NCI-H1694 (cell line): ENCODE measurements around the gene GRAP.

Experiments
- DNase-seq: peaks from one replicate; lab custom pipeline; 2025; lab: John Stamatoyannopoulos, UW

Gene GRAP

GRCh38 chr17:19018600-19018950, 28.2 kb downstream of the GRAP start:
- no peak for DNase-seq

- DNase-seq, result no peak
Measured at GRCh38 chr17:19017804-19018599, 28.8 kb downstream of the GRAP start.

DNA sequence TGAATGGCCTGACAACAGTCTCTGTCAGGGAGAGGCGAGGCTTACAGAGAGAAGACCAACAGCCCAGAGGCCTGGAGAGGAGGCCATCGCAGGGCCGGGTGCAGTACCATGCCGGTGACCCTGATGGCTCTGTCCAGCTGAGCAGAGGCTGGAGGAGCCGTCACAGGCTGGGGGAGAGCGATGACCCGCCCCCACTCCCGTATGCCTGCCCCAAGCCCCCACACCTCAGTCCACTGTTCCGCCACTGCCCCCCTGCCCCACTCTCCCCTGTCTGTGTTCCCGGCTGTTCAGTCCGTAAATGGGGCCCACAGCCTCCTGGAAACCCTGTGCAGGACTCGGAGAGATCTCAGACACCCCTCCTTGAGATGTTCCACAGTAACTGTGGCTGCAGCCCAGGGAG, 29.4 kb downstream of the GRAP start:
- no peak for DNase-seq

DNA sequence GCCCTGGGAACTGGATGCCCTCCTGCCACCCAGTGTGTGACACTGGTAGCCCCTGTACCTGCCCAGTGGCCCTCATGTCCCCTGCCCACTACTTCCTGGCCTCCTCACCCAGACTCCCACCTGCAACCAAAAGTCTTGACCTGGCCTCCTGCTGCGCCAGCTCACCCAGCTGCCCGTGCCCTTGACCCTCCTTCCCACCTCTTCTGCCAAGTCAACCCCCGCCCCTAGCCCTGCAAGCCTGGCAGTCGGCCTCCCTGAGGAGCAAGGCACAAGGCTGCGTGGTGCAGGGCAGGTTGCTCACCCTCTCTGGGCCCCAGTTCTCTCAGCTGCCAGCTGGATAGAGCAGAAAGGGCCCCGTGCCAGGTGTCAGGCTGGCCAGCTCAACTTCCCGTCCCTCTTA, 29.9 kb downstream of the GRAP start:
- no peak for DNase-seq

- DNase-seq, result peak; percentile 60
Measured at GRCh38 chr17:19016297-19016696, 30.5 kb downstream of the GRAP start.

GRCh38 chr17:19015428-19015827, 31.3 kb downstream of the GRAP start:
- no peak for DNase-seq

- DNase-seq, result no peak
Measured at GRCh38 chr17:19014628-19015215, 32.0 kb downstream of the GRAP start.

- no peak for DNase-seq
Measured at GRCh38 chr17:19013806-19014627, 32.7 kb downstream of the GRAP start.

DNA sequence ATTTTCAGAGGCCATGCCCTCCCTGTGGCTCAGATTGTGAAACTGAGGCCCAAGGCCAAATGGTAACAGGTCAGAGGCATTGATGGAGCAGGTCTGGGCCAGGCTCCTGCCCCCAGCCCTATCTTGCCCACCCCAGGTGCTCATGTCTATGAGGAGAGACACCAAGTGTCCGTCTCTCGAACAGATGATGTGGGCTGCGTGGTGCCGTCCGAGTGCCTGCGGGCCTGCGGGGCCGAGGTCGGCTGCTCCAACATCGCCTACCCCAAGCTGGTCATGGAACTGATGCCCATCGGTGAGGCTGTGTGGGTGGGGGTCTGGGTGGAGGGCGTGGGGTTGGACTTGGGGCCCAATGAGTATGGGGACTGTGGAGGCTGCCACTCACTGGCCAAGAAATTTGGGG, 33.5 kb downstream of the GRAP start:
- no peak for DNase-seq

DNA sequence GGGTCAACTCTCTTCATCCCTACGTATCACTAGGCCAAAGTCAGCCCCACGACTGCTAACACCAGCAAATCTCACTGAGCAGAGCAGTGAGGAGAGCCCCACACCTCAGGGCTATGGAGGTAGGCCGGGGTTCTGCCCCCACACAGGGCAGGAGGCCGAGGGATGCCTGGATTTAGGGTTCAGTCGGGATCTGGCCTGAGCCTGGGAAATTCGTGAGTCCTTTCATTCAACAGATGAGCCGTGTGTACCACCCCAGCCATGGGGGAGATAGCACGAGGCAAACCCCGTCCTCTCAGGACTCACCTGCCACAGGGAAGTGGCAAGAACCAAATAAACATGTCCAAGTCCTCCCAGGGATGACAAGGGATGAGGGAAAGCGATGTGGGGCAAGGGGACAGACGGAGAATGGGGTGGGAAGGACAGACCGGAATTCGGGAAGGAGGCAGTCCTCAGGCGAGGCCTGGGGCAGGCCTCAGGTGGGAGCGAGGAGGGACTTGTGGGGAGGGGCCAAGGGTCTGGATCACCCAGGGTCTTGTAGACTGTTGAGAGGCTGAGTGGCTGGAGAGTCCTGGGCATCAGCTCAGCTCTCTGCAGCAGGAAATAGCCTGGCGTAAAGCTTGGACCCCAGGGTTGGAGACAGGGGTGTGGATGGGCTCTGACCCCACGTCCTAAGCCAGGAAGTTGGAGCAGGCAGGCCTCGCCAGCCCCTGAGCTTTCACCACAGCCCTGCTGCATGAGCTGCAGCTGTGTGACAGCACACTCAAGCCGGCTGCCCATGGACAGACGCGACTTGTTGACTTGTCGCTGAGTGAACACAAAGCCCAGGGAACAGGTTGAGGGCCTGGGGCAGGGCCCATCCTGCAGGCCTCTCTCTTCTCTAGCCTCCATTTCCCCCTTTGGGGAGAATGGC, 34.3 kb downstream of the GRAP start:
- DNase-seq, result no peak

GRCh38 chr17:19011581-19011980, 35.2 kb downstream of the GRAP start:
- no peak for DNase-seq

DNA sequence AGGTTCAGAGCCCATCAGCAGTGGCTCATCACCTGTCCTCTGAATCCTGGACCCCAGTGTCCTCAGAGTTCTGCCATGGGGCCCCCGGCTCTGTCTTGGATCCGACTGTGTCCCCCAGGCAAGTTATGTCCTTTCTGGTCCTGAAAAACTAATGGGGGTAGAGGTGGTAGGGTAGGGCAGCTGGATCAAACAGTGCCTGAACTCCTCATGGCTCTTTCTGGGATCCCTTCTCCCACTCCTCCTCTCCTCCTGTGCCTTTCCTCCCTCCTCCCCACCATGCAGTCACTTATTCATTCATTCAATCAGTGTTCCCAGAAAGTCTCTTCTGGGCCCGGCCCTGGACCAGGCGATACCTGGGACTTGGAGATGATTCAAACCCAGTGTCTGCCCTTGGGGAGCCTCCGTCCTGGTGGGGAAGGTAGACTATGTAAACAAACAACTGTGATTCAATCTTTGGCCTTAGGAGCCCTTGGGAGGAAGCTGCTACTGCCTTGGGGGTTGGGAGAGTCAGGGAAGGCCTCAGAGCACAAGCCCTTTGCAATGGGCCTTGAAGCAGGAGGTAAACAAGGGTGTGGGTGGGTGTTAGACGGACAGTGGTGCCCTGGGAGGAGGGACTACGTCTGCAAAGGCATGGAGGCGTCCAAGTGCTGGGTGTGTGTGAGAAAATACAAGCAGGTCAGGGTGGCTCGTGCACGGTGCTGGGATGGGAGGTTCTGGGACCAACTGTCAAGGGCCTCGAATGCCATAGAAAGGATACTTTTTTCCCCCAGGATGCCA, 35.8 kb downstream of the GRAP start:
- no peak for DNase-seq

DNA sequence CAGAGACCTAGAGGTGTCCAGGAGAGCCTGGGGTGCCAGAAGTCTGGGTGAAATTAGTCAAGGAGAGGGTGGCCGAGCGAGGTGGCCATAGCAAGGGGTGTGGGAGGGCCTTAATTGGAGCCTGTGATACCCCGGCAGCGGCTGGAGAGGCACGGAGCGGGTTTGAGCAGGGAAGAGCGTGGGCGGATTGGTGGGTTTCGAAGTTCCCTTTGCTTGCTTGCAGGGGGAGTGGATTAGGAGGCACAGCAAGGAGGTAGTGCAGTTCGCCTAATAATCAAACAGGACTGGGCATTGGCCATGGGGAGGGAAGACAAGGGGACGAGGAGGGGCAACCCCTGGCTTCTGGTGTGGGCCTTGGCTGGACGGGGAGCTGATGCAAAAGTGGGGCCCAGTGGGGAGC, 36.8 kb downstream of the GRAP start:
- DNase-seq, result no peak

DNA sequence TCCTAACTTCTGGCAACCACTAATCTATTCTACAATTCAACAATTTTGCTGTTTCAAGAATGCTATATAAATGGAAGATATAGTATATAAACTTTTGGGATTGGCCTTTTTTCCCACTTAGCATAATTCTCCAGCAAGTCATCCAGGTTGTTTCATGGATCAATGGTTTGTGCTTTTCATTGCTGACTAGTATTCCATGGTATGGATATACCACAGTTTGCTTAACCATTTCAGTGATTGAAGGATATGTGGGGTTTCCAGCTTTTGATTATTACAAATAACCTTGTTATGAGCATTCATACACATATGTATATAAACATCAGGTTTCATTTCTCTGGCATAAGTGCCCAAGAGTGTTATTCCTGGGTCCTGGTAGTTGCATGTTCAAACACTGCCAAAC, 40.1 kb downstream of the GRAP start:
- no peak for DNase-seq

GRCh38 chr17:19005789-19006430, 40.8 kb downstream of the GRAP start:
- DNase-seq, result no peak

- DNase-seq, result no peak
Measured at GRCh38 chr17:19005137-19005773, 41.5 kb downstream of the GRAP start.

GRCh38 chr17:19004421-19005136, 42.2 kb downstream of the GRAP start, which contains the start of gene FAM83G:
Gene FAM83G, minus strand, starts transcription at chr17:19004764. Its CDS starts 723 bp downstream, at chr17:19004041.
- DNase-seq, result no peak

GRCh38 chr17:19003543-19004420, 43.0 kb downstream of the GRAP start:
- DNase-seq, result no peak
